ENCODE results near the gene DCDC1.

The DCDC1 gene

GRCh38 chr11:31383116-31383515, 13.6 kb upstream of the DCDC1 start:
- no peaks in the 10 kb centered on the region for H3K27me3 Mint-ChIP-seq (ENCODE audit: low read depth)
- no peaks in the 10 kb centered on the region for H3K4me1 Mint-ChIP-seq
- H3K4me3 Mint-ChIP-seq, result no peak overlapping the region
- H3K27ac Mint-ChIP-seq, result no peak overlapping the region
- TF ChIP-seq CTCF (IDR thresholded peaks at IDR 0.05; ENCODE audit: unreplicated experiment in 3 of 3), result no peak
- peaks cover 26% of the 10 kb centered on the region for H3K36me3 Mint-ChIP-seq (ENCODE audit: low read depth)
- H3K9me3 Mint-ChIP-seq, result peaks cover 6% of the 10 kb centered on the region

GRCh38 chr11:31375879-31376278, 6.3 kb upstream of the DCDC1 start:
- peaks cover 8% of the 10 kb centered on the region for H3K36me3 Mint-ChIP-seq (ENCODE audit: low read depth)
- H3K27me3 Mint-ChIP-seq (ENCODE audit: low read depth), result no peaks in the 10 kb centered on the region
- peaks cover 4% of the 10 kb centered on the region for H3K4me1 Mint-ChIP-seq
- H3K4me3 Mint-ChIP-seq, result no peak overlapping the region
- H3K27ac Mint-ChIP-seq, result no peak overlapping the region
- H3K9me3 Mint-ChIP-seq, result no peaks in the 10 kb centered on the region
- TF ChIP-seq CTCF (IDR thresholded peaks at IDR 0.05; ENCODE audit: unreplicated experiment in 3 of 3), result no peak

GRCh38 chr11:31366795-31367194, 2.7 kb downstream of the DCDC1 start:
- H3K27me3 Mint-ChIP-seq (ENCODE audit: low read depth), result peaks cover 9% of the 10 kb centered on the region
- H3K4me1 Mint-ChIP-seq, result peaks cover 21% of the 10 kb centered on the region
- peak overlapping the region; percentile 6 to 35 (median 11) for H3K4me3 Mint-ChIP-seq

GRCh38 chr11:31361743-31362142, 7.8 kb downstream of the DCDC1 start:
- no peak overlapping the region for H3K4me3 Mint-ChIP-seq
- TF ChIP-seq CTCF (IDR thresholded peaks at IDR 0.05; ENCODE audit: unreplicated experiment in 3 of 3), result no peak
- peaks cover under 1% of the 10 kb centered on the region for H3K27me3 Mint-ChIP-seq (ENCODE audit: low read depth)
- H3K27ac Mint-ChIP-seq, result no peak overlapping the region
- H3K36me3 Mint-ChIP-seq (ENCODE audit: low read depth), result no peaks in the 10 kb centered on the region
- H3K9me3 Mint-ChIP-seq, result peaks cover 4% of the 10 kb centered on the region
- H3K4me1 Mint-ChIP-seq, result no peaks in the 10 kb centered on the region

More at GRCh38 chr11:31366795-31367194, 2.7 kb downstream of the DCDC1 start:
- no peak overlapping the region for H3K27ac Mint-ChIP-seq
- TF ChIP-seq CTCF (IDR thresholded peaks at IDR 0.05; ENCODE audit: unreplicated experiment in 3 of 3), result no peak
- H3K36me3 Mint-ChIP-seq (ENCODE audit: low read depth), result no peaks in the 10 kb centered on the region
- no peaks in the 10 kb centered on the region for H3K9me3 Mint-ChIP-seq

GRCh38 chr11:31355817-31356216, 13.7 kb downstream of the DCDC1 start:
- Mint-ChIP-seq H3K36me3 (ENCODE audit: low read depth) (no peaks in the 10 kb centered on the region), H3K9me3 (peaks cover 4% of the 10 kb centered on the region), H3K27ac (no peak overlapping the region), H3K4me3 (no peak overlapping the region), H3K27me3 (ENCODE audit: low read depth) (no peaks in the 10 kb centered on the region), H3K4me1 (no peaks in the 10 kb centered on the region)
- no peak for TF ChIP-seq CTCF (IDR thresholded peaks at IDR 0.05; ENCODE audit: unreplicated experiment in 3 of 3)

GRCh38 chr11:31355131-31355530, 14.4 kb downstream of the DCDC1 start:
- Mint-ChIP-seq H3K4me3 (no peak overlapping the region), H3K9me3 (peaks cover 4% of the 10 kb centered on the region), H3K27me3 (ENCODE audit: low read depth) (no peaks in the 10 kb centered on the region), H3K27ac (no peak overlapping the region), H3K4me1 (no peaks in the 10 kb centered on the region), H3K36me3 (ENCODE audit: low read depth) (no peaks in the 10 kb centered on the region)
- no peak for TF ChIP-seq CTCF (IDR thresholded peaks at IDR 0.05; ENCODE audit: unreplicated experiment in 3 of 3)

Data from nephron (organoid).